HG03378 (cell line): ENCODE results near the gene ELOA.

Source experiments
- ATAC-seq: cut with Tn5 transposase; IDR thresholded peaks from one replicate; pipeline ENCODE4 v1.9.1; 2021; ENCODE audit warnings: mild to moderate bottlenecking, moderate library complexity; ENCODE audit not compliant: unreplicated experiment

The ELOA gene, protein sequence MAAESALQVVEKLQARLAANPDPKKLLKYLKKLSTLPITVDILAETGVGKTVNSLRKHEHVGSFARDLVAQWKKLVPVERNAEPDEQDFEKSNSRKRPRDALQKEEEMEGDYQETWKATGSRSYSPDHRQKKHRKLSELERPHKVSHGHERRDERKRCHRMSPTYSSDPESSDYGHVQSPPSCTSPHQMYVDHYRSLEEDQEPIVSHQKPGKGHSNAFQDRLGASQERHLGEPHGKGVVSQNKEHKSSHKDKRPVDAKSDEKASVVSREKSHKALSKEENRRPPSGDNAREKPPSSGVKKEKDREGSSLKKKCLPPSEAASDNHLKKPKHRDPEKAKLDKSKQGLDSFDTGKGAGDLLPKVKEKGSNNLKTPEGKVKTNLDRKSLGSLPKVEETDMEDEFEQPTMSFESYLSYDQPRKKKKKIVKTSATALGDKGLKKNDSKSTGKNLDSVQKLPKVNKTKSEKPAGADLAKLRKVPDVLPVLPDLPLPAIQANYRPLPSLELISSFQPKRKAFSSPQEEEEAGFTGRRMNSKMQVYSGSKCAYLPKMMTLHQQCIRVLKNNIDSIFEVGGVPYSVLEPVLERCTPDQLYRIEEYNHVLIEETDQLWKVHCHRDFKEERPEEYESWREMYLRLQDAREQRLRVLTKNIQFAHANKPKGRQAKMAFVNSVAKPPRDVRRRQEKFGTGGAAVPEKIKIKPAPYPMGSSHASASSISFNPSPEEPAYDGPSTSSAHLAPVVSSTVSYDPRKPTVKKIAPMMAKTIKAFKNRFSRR

DNA sequence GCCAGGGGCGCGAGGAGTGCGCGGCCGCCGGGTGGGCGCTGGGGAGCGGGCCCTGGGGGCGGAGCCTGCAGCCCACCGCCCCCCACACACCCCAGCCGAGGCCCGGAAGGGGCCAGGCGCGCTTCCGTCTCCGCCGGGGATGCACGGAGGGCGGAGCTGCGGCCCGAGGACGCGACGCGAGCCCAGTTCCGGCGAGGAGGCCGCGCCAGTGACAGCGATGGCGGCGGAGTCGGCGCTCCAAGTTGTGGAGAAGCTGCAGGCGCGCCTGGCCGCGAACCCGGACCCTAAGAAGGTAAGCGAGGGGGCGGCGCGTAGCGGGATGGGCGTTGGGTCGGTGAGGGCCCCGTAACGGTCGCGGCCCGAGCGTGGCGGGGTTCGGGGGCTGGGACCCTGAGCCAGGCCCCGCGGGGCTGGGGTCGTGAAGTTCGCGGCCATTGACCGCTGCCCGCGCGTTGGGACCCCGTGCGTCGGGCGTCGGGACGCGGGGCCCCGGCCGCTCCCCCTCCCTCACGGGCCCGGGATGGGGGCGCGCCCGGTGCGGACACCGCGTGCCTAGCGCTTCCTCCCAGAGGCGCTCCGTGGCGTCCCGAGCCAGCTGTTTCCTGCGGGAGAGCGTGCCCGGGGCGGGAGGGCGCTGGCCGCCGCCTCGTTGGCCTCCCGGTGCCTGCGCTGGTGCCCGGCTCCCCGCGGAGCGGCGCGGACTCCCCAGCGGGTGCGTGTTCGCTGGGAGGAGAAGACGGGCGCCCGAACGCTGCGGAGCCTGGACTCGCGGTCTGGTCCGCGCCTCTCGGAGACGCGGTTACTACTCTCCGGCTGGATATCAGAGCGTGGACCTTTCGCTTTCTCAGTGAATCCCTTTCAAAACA, at the start of gene ELOA:
Gene ELOA, plus strand, starts transcription at position 185 of the 866 bp plus-strand sequence. Its CDS starts 33 bp downstream, at position 218.
- peak; percentile 47 for ATAC-seq

DNA sequence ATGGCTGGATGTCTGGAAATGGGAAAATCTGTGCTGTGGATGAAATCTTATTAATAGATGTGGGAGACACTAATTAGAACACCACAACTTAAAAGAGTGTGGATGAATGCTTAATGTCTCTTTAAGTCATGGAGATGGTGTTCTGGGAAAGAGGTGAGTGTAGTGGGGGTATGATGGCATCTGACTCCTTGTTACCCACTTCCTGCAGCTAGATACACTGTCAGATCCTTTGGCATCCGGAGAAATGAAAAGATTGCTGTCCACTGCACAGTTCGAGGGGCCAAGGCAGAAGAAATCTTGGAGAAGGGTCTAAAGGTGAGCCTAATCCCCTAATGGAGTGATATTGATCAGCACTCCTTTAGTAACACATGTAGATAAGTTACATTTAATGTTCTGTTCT, 49.7 kb upstream of the ELOA start:
- no peak for ATAC-seq

DNA sequence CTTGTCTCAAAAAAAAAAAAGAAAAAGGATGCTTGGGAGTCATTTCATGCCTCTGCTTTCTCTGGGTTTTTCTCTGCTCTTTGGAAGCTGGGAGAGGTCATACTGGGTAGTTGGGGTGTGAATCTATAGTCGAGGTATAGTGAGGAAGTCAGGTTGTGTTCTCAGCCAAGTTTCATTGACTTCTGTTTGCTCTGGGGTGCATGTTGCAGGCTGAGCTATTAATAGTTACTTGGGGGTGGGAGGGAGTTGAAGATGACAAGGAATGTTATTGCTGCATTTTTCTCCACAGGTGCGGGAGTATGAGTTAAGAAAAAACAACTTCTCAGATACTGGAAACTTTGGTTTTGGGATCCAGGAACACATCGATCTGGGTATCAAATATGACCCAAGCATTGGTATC, 48.9 kb upstream of the ELOA start:
- ATAC-seq, result no peak

DNA sequence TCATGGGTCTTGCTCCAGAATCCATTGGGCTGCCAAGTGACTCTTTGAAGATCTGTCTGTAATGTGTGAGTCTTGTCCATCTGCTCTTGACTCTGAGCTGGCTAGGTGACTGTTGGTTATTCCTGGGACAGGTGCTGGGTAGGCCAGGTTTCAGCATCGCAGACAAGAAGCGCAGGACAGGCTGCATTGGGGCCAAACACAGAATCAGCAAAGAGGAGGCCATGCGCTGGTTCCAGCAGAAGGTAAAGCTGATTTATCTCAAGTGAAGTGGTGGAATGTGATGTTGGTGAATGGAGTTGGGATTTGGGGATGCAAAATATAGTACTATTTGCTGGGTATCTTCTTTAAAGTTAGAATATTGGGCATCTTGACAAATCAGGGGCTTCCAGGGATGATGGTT, 47.6 kb upstream of the ELOA start:
- ATAC-seq, result no peak

DNA sequence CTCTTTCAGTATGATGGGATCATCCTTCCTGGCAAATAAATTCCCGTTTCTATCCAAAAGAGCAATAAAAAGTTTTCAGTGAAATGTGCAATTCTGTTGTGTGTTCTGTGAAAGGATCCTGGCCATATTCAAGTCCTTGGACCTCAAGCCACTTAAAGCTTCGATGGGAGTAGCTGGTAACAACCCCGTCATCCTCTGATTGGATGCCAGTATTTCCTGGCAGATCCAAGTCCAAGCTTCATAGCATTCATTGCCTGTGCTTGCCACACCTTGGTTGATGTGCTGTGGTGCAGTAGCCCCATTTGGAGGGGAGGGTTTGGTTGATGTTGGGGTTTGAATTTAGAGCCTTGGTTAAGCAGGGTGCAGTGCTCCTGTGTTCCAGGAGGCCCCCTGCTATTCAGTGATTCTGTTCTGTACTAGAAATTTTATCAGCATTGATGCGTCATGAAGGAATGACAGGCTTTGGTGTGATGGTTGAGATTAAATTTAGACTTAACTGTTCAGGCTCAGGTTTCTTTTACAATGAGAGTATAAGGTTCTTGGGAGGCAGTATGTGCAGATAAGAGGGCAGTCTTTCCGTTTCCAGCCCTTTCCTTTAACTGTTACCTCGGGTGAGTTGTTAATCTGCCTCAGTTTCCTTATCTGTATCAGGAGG, 46.8 kb upstream of the ELOA start:
- ATAC-seq, result no peak

DNA sequence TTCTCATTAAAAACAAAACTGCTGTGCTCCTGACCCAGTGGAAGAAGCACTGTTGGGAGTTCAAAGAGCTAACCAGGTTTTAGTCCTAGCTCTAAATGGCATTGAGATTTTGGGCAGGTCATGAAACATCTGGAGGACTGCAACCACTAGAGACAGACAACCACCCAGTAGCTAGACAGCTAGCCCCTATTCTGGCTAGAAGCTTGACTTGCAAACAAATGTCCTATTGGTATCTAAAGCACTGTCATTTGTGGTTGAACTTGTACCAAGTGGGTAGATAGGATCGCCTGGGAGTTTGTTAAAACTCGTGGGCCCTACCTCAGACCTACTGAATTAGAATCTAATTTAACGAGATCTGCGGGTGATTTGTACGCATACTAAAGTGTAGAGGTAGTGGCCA, 44.8 kb upstream of the ELOA start:
- no peak for ATAC-seq

DNA sequence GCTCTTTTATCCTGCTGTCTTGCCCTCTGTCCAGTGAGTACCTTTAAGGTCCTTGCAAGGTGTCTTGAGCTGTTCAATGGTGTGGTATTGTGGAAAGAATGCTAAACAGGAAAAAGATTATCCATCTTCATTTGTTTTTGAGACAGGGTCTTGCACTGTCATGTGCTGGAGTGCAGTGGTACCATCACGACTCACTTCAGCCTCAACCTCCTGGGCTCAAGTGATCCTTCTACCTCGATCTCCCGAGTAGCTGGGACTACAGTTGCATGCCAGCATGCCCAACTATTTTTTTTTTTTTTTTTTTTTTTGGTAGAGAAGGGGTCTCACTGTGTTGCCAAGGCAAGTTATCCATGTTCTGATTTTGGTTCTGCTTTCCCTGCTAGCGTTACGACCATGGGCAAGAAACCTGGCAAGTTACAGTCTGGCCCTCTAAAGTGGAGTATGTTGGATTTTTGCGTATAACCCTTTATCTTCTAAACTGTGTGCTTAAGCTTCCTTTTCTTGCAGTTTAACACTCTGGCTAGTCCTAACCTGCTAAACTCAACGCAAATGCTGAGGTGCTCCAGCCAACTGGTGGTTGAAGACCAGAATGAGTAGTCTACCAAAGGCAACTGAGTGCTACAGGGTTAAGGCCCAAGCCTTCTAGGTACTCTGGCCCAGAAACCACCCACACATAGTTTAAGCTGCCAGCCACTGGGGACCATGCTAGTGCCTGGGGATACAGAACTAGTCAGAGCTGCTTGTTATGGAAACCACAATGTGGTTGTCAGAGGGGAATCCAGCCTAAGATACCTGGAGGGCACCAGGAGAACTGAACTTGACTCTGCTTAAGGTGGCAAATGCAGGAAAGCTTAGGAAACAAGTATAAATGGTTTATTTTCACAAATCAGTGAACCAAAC, 43.7 kb upstream of the ELOA start:
- no peak for ATAC-seq

DNA sequence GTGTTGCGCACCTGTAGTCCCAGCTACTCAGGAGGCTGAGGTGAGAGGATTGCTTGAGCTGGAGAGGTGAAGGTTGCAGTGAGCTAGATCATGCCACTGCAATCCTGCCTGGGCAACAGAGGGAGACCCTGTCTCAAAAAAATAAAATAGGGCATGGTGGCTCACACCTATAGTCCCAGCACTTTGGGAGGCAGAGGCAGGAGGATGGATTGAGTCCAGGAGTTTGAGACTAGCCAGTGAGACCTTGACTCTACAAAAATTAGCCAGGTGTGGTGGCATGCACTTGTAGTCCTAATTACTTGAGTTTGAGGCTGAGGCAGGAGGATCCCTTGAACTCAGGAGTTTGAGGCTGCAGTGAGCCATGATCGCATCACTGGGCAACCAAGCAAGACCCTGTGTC, 42.0 kb upstream of the ELOA start:
- no peak for ATAC-seq

DNA sequence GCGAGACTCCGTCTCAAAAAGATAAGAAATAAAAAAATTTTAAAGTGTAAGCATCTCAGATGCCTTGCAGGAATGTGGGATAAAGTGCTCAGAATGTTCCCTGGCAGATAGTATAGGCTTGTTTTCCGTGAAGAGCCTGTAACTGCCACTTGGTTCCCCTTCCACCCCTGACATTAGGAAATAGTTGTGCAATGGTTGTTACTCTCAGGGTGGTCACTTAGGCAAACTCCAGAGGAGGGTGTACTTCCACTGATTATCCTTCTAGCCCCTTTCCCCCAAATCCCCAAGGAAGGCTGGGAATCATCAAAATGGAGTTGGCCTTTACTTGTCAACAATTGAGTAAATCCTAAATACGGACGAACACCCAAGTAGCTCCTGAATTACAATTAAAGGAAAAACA, 41.3 kb upstream of the ELOA start:
- ATAC-seq, result no peak

DNA sequence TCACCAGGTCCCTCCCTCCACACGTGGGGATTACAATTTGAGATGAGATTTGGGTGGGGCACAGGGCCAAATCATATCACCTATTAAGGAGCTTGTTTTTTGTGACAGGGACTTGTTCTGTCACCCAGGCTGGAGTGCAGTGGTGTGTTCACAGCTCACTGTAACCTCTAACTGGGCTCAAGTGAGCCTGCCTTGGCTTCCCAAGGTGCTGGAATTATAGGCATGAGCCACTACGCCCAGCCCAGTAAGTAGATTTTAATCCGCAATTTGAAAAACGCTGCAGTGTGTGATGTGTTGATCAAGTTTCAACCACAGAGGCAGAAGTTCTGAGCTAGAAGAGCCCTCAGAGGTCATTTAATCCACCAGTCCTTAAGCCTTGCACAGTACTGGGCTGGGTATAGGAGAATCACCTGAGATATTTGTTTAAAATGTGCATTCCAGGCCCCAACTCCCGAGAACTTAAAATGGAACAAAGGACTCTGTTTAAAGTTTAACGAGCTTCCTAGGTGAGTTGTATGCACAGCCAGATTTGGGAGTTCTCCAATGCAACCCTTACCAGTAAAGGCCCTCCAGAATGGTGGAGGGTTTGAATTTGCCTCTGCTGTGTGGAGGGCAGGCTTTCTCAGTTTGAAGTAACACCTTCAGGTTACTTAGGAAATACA, 38.3 kb upstream of the ELOA start:
- ATAC-seq, result no peak

DNA sequence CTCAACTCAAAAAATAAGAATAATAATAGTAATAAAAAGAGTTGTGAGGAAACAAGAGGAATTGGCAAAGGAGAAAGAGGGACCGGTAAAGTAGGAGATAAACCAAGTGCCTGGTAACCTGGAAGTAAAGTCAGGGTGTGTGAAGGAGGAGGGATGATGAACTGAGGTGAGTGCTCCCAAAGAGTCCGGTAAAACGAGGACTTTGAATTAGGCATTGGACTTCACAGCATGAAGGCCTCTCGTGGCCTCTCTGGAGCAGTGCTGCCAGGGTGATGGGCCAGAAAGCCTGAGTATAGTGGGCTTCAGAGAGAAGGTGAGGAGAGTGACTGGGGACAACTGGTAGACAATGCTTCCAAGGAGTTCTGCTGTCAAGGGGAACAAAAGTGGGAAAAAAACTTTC, 34.0 kb upstream of the ELOA start:
- no peak for ATAC-seq

DNA sequence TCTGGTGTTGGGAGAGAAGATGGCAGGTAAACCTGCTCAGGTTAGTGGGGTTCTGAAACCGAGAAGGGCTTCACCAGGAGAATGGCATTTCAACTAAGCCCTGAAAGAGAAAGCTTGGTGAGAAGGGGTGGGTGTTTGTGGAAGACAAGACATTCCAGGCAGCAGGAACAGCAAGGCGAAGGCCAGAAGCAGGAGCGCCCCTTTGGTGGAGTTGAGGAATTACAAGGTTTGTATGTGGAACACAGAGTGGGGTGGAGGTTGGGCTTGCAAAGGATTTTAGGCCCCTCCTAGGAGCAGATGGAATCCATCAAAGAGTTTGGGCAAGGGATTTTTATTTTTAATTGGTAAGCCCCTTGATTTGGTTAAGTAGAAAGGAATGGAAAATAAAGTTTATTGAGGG, 24.8 kb upstream of the ELOA start:
- ATAC-seq, result no peak

DNA sequence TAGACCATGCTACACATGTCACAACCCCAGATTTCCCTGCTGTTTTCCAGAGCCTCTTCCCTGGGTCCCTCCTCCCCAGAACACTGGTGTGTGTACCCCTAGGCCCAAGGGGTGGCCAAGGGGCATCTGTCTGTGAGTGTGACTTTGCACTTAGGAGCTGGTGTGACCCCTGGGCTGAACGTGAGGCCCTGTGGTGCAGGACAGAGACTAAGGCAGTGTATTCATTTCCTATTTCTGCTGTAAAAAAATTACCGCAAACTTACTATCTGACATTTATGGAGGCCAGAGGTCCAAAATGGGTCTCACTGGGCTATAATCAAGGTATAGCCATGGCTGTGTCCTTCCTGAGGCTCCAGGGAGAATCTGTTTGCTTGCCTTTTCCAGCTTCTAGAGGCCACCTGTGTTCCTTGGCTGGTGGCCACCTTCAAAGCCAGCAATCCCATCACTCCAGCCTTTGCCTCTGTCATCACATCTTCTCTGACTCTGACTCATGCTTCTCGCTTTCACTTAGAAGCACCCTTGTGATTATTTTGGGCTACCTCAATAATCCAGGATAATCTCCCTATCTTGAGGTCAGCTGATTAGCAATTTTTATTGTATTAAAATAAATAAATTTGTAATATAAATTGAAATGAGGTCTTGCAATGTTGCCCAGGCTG, 24.0 kb upstream of the ELOA start:
- ATAC-seq, result no peak

DNA sequence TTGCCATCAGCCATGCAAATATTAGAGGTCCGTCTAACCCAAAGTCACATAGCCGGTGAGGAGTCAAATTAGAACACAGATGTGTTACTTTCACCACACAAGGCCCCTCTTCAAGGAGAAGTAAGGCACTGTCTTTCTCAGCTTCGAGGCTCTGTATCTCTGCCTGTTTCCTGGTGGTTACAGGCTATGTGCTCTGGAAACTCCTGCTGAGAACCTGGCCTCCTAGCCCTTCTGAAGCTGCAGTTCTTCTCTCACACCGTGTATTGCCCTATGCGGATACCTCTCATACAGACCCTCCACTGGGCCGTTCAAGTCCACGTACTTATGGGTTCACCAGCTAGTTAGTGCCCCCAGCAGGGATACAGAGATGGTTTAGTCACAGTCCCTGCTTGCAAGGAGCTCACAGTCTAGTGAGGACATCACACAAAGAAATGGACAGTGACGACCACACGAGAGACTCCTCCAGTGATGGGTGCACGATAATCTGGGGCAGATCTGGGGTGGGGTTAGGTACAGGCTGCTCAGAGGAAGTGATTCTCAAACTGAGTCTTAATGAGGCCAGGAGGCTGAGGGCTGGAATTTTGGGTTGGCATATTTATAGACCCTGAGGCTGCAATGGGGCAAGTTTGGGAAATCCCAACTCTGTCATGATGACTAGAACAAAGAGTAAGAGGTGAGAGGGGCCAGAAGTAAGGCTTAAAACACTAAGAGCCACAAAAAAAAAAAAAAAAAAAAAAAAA, 22.8 kb upstream of the ELOA start:
- peak; percentile 44 for ATAC-seq

DNA sequence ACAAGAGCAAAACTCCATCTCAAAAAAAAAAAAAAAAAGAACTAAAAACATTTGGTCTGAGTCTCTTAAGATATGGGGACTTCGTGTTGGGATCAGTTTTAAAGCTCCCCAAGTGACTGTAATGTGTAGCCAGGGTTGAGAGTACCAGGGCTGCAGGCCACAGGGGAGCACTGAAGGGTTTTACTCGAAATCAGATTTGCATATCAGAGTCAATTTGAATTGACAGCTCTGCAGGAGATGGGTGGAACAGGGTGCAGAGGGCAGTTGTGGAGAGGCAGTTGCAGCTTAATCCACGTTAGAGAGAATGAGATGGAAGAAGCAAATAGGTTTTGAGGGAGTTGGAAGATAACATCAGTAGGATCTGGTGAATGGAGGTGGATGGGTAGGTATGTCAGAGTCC, 20.6 kb upstream of the ELOA start:
- ATAC-seq, result no peak

DNA sequence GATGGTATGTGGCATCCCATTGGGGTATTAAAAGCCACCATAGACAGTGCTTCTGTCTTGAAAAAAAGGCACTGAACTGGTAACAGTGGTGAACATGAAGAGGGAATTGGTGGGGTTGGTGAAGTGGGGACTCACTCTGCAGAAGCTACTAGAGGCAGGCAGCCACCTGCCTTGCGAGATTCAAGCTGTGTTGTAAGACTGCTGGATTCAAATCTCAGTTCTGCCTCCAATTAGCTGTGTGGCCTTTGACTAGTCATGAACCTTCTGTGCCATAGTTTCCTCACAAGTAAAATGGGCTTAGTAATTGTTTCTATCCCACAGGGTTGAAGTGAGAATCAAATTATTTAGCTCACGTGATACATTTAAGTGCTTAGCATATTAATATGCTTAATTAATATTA, 16.6 kb upstream of the ELOA start:
- ATAC-seq, result no peak

DNA sequence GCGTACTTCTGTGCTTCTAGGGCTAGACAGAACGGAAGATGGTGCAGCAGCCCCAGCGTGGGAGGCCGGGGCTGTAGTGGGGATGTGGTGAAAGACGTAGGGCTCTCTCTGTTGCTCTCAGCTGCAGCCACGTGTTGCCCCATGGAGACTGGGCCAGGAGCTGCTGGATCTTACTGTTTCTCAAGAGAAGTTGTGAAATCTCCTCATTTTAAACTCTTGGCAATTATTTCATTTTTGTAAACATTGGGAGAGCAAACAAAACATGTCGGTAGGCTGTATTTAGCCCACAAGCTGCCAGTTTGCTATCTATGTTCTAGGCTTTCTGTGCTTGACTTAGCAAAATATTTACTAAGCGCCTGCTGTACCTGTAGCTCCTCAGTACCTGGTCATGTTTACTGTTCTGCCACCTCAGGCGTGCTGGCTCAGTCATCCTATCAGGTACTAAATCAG, 15.9 kb upstream of the ELOA start:
- no peak for ATAC-seq
